ENCODE measurements around the gene EIF1. TPM values are rescaled to one million over a fixed set of nuclear protein-coding genes. Genes with fewer than 3 reads are reported as not detected.

Gene EIF1
- total and polyA plus RNA-seq, 2 of the 8 experiments (the other 6 are each of a cell fraction or from before 2014, with no cell fraction given) = 175 to 539 TPM

DNA sequence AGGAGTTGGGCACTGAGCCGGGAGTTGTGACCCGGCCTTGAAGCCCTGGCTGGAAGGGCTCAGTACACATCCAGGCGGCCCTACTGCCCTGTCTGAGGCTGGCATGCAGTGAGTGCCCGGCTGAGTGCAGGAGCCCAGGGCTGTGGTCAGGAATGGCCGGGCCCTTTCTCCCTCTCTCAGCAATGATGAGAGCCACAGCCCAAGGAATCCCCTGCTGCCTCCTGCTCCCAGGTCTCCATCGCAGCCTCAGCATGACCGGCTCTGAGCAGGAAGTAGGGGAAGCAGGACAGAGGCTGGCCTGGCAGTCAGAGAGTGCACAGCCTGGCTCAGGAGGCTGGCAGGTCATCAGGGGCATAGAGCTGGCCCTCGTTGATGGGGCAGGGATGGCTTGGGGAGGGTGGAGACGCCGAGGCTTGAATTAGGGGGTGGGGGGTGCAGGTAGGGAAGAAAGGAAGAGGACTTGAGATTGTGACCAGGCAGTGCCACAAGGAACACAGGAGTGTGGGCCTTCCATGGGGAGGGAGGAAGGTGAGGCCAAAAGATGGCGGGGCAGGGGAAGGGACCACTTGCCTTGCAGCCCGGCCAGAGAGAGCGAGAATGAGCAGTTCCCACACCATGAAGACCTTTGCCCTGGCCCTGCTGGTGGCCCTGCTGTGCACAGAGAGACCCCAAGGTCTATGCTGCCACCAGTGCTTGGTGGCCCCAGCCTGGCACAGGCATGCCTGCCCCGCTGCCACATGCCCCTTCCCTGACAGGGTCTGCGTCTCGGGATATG, 32.2 kb upstream of the EIF1 start (continued):
- no peak for TF ChIP-seq SP1 (IDR thresholded peaks at IDR 0.05; ENCODE audit: low read depth, low read length)
- TF ChIP-seq TAF1 (IDR thresholded peaks at IDR 0.05; ENCODE audit: low read depth, low read length) = no peak
